ENCODE measurements around the gene PRAMEF1.

- TF ChIP-seq CTCF (IDR thresholded peaks at IDR 0.05 in 8 of 11, conservative IDR thresholded peaks at IDR 0.05 in 3 of 11), result no peak
- TF ChIP-seq POLR2A (IDR thresholded peaks at IDR 0.05), result no peak
These were observed 13.1 kb upstream of the PRAMEF1 start for GRCh38 chr1:12778061-12778460.
